GM12873 (cell line): ENCODE results near the gene ALG9.

ENCODE experiments used
- CTCF ChIP-seq: IDR thresholded peaks from 2 replicates; pipeline ENCODE4 v1.5.1; 2012; ENCODE audit warnings: low read depth, mild to moderate bottlenecking, moderate library complexity, low read length, control low read depth; ENCODE audit not compliant: insufficient read depth; ENCODE audit errors: missing control alignments

The ALG9 gene

GRCh38 chr11:111745719-111746504 is 125.5 kb downstream of the ALG9 start:
- TF ChIP-seq CTCF, result no peak

- TF ChIP-seq CTCF, result no peak
These were observed 127.7 kb downstream of the ALG9 start for GRCh38 chr11:111743700-111744099.

GRCh38 chr11:111741751-111742150 is 129.6 kb downstream of the ALG9 start:
- TF ChIP-seq CTCF, result no peak

- TF ChIP-seq CTCF, result no peak
These were observed 132.1 kb downstream of the ALG9 start for GRCh38 chr11:111739299-111739698.

GRCh38 chr11:111737444-111738210 is 133.8 kb downstream of the ALG9 start:
- TF ChIP-seq CTCF, result no peak

- TF ChIP-seq CTCF, result no peak
These were observed 134.5 kb downstream of the ALG9 start for GRCh38 chr11:111736621-111737443.
